Esophagus muscularis mucosa (tissue), 4 donors: ENCODE measurements around the gene POLN. TPM values are rescaled to one million over a fixed set of nuclear protein-coding genes. Genes with fewer than 3 reads are reported as not detected.
A peak's percentile ranks its signal among the peaks of the same experiment; 100 is the strongest.

Experiments
- DNase-seq: peaks from one replicate; pipeline ENCODE4 v3.0.0-alpha.2; 2017; ENCODE audit errors: extremely low spot score
- H3K27ac ChIP-seq, 4 donors: fragments of 200-600 bp; sonication (generic); replicated peaks in 1 of 4; 1 replicate in 3 of 4; 2 replicates in 1 of 4; pipeline ENCODE4 v1.5.1; 2016 to 2019; ENCODE audit warnings: mild to moderate bottlenecking in 1 of 4
- H3K27me3 ChIP-seq, 4 donors: fragments of 200-600 bp; sonication (generic); one replicate each; pipeline versions ENCODE4 v1.5.1 to v1.6.0; 2016 to 2019
- H3K36me3 ChIP-seq, 4 donors: fragments of 200-600 bp; sonication (generic); one replicate each; pipeline ENCODE4 v1.5.1; 2016 to 2019
- H3K4me1 ChIP-seq, 4 donors: fragments of 200-600 bp; sonication (generic); one replicate each; pipeline ENCODE4 v1.5.1; 2016 to 2019
- H3K4me3 ChIP-seq, 4 donors: fragments of 200-600 bp; sonication (generic); 1 replicate in 2 of 4; 2 replicates in 2 of 4; pipeline ENCODE4 v1.5.1; 2016 to 2019; ENCODE audit warnings: mild to moderate bottlenecking in 4 of 4, moderate library complexity in 1 of 4
- H3K9me3 ChIP-seq, 4 donors: fragments of 200-600 bp; sonication (generic); 1 replicate in 3 of 4; 2 replicates in 1 of 4; pipeline ENCODE4 v1.5.1; 2016 to 2019
- CTCF ChIP-seq, 3 experiments: fragments of 200-600 bp in 2 of 3; fragments of 450-650 bp in 1 of 3; sonication (generic) in 2 of 3; IDR thresholded peaks; one replicate each; pipeline ENCODE4 v1.5.1; 2017 to 2019; ENCODE audit warnings: antibody characterized with exemption in 3 of 3, mild to moderate bottlenecking in 2 of 3, moderate library complexity in 1 of 3
- EP300 ChIP-seq: sonication (generic); formaldehyde crosslinking; IDR thresholded peaks from one replicate; pipeline ENCODE4 v1.6.1; 2017; ENCODE audit warnings: antibody characterized with exemption
- POLR2A ChIP-seq: fragments of 450-650 bp; IDR thresholded peaks from one replicate; pipeline ENCODE4 v1.6.1; 2017; ENCODE audit warnings: antibody characterized with exemption, moderate library complexity, mild to moderate bottlenecking, low read depth
- POLR2AphosphoS5 ChIP-seq, 2 donors: sonication (generic); formaldehyde crosslinking; IDR thresholded peaks; one replicate each; pipeline ENCODE4 v1.6.1; 2017; ENCODE audit warnings: antibody characterized with exemption in 2 of 2
- WGBS: methylation state at CpG from one replicate; pipeline ENCODE4 v1.1.5; 2018; 5-methylcytosine and 5-hydroxymethylcytosine counted together
- intact Hi-C: fragments of 100-400 bp; cut with DNase I; formaldehyde crosslinking; loops from one replicate; pipeline ENCODE4 v1.15.1; 2023
- total RNA-seq, 4 donors: library from RNA; depleted of rRNA; stranded (reverse); fragments of >200 nt; gene quantifications; one replicate each; pipeline versions ENCODE4 v1.1.0 to v1.2.1, GENCODE V29; 2016

Gene POLN
- total RNA-seq, 4 donors from 2014 or later = 1.2 to 3.3 (median 2.7) TPM

DNA sequence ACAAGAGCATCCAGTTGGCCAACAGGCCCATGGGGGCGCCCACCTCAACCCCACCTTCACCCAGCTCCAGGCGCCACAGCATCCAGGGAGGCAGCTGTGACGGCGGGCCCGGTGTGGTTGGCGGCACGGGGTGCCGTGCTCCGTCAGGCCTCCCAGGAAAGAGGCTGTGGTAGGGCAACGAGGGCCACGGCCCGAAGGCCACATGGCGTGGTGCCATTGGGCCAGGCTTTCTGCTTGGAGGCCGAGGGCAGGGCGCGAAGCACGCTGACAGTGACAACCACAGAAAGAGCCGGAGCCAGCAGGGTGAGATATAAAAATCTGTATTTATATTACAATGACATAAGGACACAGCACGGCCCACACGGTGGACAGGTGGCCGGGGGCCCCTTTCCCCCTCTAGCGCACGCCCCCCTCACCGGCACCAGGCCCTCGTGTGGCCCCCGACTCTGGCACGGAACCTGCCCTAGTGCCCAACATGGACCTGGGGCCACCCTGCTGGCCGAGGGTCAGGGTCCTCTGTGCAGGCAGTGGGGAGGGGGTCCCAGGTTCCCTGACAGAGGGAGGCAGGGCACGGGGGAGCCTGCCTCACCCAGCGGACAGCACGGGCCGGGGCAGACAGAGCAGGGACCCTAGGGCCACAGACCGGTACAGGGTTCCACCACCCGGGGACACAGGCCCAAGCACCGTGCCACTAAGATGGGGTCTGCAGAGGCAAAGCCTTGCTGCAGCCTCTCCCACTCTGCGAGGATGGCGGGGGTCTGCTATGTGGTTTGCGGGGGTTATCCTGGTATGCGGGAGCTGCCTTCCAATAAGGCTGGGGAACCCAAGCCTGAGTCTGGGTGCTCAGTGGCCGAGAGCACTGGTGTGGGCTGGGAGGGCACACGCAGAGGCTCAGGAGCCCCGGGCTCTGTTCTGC is 5.5 kb upstream of the POLN start:
- DNase-seq = peak; percentile 86
- WGBS = 90% methylated on average over 22 of the region's 42 CpGs
- intact Hi-C loops = no loop called here
- peaks cover 38 to 60% (median 58%) of the 10 kb centered on the region in 4 donors for H3K36me3 ChIP-seq
- no peaks in the 10 kb centered on the region for H3K9me3 ChIP-seq
- TF ChIP-seq CTCF (IDR thresholded peaks at IDR 0.05) = no peak
- TF ChIP-seq POLR2A = no peak
- no peak for TF ChIP-seq POLR2AphosphoS5 (IDR thresholded peaks at IDR 0.05)
- TF ChIP-seq EP300 = no peak
- no peak overlapping the region for H3K4me3 ChIP-seq
- H3K4me1 ChIP-seq = peaks cover 17 to 38% (median 33%) of the 10 kb centered on the region in 4 donors
- no peak overlapping the region for H3K27ac ChIP-seq
- H3K27me3 ChIP-seq = no peaks in the 10 kb centered on the region

DNA sequence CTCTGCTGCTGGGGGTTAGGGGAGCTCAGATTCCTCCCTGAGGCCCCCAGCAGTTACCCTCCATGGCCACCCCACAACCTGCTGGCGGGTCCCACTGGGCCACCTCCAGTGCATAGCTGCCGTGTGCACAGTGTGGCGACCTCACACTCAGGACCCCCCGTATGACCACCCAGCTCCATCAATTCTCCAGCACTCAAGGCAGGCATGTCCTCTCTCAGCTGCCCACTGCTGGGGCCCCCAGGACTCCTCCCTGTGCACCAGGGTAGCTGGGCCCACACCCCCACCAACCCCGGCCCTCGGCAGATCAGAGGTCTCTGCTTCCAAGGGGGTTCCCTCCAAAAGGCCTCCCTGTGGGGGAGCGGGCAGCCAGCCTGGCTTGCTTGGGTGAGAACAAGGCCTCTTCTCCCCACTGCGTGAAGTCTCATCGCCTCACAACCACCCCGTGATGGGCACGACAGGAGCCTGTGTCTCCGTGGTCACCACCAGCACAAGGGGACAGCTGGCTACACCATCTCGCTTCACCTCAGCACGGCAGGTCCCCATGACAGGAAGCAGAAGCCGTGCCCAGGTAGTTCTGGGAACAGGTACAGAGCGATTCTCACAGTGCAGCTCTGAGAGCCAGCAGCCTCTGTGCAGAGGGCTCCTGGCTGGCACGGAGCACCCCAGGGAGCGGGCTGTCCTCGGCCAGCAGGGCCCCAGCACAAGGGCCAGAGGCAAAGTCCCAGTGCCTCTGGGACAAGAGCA is 4.6 kb upstream of the POLN start:
- H3K27ac ChIP-seq = peak overlapping the region in 1 of 4 donors; percentile 49
- H3K9me3 ChIP-seq = no peaks in the 10 kb centered on the region
- no peak for TF ChIP-seq CTCF (IDR thresholded peaks at IDR 0.05)
- TF ChIP-seq POLR2A = no peak
- no peak for TF ChIP-seq EP300
- TF ChIP-seq POLR2AphosphoS5 (IDR thresholded peaks at IDR 0.05) = no peak
- intact Hi-C loops = no loop called here
- peaks cover 33 to 52% (median 50%) of the 10 kb centered on the region in 4 donors for H3K36me3 ChIP-seq
- 89% methylated on average over 17 of the region's 19 CpGs for WGBS
- no peak for DNase-seq
- no peaks in the 10 kb centered on the region for H3K27me3 ChIP-seq
- peaks cover 19 to 42% (median 36%) of the 10 kb centered on the region in 4 donors for H3K4me1 ChIP-seq
- no peak overlapping the region for H3K4me3 ChIP-seq

DNA sequence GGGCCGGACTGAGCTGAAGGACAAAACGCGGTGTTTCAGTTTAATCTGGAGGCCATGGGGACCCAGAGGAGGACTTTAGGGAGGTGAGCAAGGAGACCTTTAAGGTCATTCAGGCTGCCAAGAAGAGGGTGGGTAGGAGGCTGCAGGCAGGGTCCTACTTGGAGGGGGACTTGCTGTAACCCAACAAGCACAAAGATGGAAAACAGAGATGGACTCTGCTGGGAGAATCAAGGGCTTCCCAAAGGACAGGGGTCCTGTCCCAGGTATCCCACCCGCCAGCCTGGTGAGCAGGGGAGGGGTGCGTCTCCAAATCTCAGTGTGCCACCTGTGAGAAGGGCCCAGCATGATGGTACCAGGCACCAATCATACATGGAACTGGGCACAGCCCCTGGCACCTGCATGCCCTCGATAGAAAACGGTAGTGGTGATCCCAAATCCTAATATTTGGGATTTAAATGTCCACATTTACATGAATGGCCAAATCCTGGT is 3.9 kb upstream of the POLN start:
- Histone ChIP-seq H3K27ac (peak overlapping the region in 3 of 4 donors; percentile 23 to 49 (median 29)), H3K4me1 (peaks cover 23 to 49% (median 42%) of the 10 kb centered on the region in 4 donors), H3K36me3 (peaks cover 25 to 45% (median 42%) of the 10 kb centered on the region in 4 donors), H3K9me3 (no peaks in the 10 kb centered on the region), H3K4me3 (no peak overlapping the region), H3K27me3 (no peaks in the 10 kb centered on the region)
- WGBS = 89% methylated on average over 7 of the region's 7 CpGs
- intact Hi-C loops = no loop called here
- DNase-seq = no peak
- TF ChIP-seq EP300 = no peak
- no peak for TF ChIP-seq POLR2A
- TF ChIP-seq POLR2AphosphoS5 (IDR thresholded peaks at IDR 0.05) = no peak
- TF ChIP-seq CTCF (IDR thresholded peaks at IDR 0.05) = no peak

- Histone ChIP-seq H3K9me3 (no peaks in the 10 kb centered on the region), H3K36me3 (peaks cover 19 to 38% (median 36%) of the 10 kb centered on the region in 4 donors), H3K4me1 (peaks cover 29 to 55% (median 48%) of the 10 kb centered on the region in 4 donors), H3K27ac (peak overlapping the region in 3 of 4 donors; percentile 29 to 49 (median 35)), H3K27me3 (no peaks in the 10 kb centered on the region), H3K4me3 (no peak overlapping the region)
- TF ChIP-seq POLR2AphosphoS5 (IDR thresholded peaks at IDR 0.05) (no peak), CTCF (IDR thresholded peaks at IDR 0.05) (no peak), EP300 (no peak), POLR2A (no peak)
- WGBS = 54% methylated on average over 7 of the region's 7 CpGs
- no peak for DNase-seq
- intact Hi-C loops = no loop called here
Measured at GRCh38 chr4:2245057-2245786, 3.3 kb upstream of the POLN start.
